Ishikawa (cell line): ENCODE data around the gene TNFAIP3.

ENCODE experiments used
- CEBPB ChIP-seq: IDR thresholded peaks from 2 replicates; pipeline ENCODE4 v1.6.1; 2012
- CREB1 ChIP-seq: IDR thresholded peaks from 2 replicates; pipeline ENCODE4 v1.6.1; 2012; ENCODE audit warnings: low read depth
- EGR1 ChIP-seq: IDR thresholded peaks from 2 replicates; pipeline ENCODE4 v1.6.1; 2012
- EP300 ChIP-seq: IDR thresholded peaks from 2 replicates; pipeline ENCODE4 v1.6.1; 2012; ENCODE audit warnings: borderline replicate concordance
- FOXM1 ChIP-seq: IDR thresholded peaks from 2 replicates; pipeline ENCODE4 v1.6.1; 2012; ENCODE audit warnings: low read depth, borderline replicate concordance
- NFIC ChIP-seq: IDR thresholded peaks from 2 replicates; pipeline ENCODE4 v1.6.1; 2012
- RAD21 ChIP-seq: IDR thresholded peaks from 2 replicates; pipeline ENCODE4 v1.6.1; 2012; ENCODE audit warnings: low read depth
- TAF1 ChIP-seq: IDR thresholded peaks from 2 replicates; pipeline ENCODE4 v1.6.1; 2012; ENCODE audit warnings: low read depth, mild to moderate bottlenecking
- TCF12 ChIP-seq: IDR thresholded peaks from 2 replicates; pipeline ENCODE4 v1.6.1; 2012; ENCODE audit warnings: low read depth
- TEAD4 ChIP-seq: IDR thresholded peaks from 2 replicates; pipeline ENCODE4 v1.6.1; 2012
- YY1 ChIP-seq: IDR thresholded peaks from 2 replicates; pipeline ENCODE4 v1.6.1; 2012; ENCODE audit warnings: low read depth
- ZBTB7A ChIP-seq: IDR thresholded peaks from 2 replicates; pipeline ENCODE4 v1.6.1; 2012; ENCODE audit warnings: low read depth
- TF ChIP-seq, protein P1 (sequence below): IDR thresholded peaks from 2 replicates; pipeline ENCODE4 v1.6.1; 2012
- TF ChIP-seq, protein P2 (sequence below): IDR thresholded peaks from 2 replicates; pipeline ENCODE4 v1.6.1; 2012
- TF ChIP-seq, protein P3 (sequence below): IDR thresholded peaks from 2 replicates; pipeline ENCODE4 v1.6.1; 2012; ENCODE audit warnings: low read depth, mild to moderate bottlenecking

TNFAIP3 gene

DNA sequence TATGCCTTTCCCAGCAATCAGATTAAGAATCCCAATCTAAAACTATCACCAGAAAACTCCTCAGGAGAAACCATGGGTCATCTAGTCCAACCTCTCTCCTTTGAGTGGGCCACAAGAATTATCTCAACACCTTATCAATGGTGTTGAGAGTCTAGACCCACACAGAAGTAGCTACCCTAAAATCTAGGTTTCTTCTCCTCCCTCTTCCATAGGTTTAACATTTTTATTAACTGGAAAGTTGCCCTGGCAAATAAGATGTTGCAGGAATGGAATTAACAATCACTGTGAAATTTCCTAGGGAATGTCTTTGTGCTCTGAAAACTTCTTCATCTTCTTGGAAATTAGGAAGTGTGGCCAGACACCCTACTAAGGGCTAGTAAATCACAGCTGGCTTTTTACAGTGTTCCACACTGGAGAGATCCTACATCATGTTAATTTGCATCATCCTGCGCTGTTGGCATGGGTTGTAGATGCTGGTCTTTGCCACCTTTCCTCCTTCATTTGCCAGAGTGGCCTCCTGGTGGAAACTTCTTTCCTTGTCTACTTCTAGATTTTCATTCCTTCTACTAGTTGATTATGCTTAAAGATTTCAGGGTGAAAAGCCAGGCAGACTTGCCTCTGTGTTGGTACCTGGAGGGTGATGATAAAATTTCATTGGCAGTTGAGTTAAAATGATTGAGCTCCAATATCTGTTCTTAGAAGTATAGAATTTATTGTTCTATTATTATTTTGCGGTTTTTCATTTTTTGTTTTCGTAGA lies 2.7 kb downstream of the TNFAIP3 start:
- TF ChIP-seq TEAD4 (no peak), TCF12 (no peak), RAD21 (no peak), CEBPB (no peak), NFIC (no peak), CREB1 (no peak), TAF1 (no peak), EP300 (no peak), ZBTB7A (no peak), FOXM1 (no peak), YY1 (no peak), EGR1 (no peak)
- TF ChIP-seq, protein P1, sequence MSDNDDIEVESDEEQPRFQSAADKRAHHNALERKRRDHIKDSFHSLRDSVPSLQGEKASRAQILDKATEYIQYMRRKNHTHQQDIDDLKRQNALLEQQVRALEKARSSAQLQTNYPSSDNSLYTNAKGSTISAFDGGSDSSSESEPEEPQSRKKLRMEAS, result no peak
- TF ChIP-seq, protein P2, sequence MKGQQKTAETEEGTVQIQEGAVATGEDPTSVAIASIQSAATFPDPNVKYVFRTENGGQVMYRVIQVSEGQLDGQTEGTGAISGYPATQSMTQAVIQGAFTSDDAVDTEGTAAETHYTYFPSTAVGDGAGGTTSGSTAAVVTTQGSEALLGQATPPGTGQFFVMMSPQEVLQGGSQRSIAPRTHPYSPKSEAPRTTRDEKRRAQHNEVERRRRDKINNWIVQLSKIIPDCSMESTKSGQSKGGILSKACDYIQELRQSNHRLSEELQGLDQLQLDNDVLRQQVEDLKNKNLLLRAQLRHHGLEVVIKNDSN, result no peak
- TF ChIP-seq, protein P3, sequence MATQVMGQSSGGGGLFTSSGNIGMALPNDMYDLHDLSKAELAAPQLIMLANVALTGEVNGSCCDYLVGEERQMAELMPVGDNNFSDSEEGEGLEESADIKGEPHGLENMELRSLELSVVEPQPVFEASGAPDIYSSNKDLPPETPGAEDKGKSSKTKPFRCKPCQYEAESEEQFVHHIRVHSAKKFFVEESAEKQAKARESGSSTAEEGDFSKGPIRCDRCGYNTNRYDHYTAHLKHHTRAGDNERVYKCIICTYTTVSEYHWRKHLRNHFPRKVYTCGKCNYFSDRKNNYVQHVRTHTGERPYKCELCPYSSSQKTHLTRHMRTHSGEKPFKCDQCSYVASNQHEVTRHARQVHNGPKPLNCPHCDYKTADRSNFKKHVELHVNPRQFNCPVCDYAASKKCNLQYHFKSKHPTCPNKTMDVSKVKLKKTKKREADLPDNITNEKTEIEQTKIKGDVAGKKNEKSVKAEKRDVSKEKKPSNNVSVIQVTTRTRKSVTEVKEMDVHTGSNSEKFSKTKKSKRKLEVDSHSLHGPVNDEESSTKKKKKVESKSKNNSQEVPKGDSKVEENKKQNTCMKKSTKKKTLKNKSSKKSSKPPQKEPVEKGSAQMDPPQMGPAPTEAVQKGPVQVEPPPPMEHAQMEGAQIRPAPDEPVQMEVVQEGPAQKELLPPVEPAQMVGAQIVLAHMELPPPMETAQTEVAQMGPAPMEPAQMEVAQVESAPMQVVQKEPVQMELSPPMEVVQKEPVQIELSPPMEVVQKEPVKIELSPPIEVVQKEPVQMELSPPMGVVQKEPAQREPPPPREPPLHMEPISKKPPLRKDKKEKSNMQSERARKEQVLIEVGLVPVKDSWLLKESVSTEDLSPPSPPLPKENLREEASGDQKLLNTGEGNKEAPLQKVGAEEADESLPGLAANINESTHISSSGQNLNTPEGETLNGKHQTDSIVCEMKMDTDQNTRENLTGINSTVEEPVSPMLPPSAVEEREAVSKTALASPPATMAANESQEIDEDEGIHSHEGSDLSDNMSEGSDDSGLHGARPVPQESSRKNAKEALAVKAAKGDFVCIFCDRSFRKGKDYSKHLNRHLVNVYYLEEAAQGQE, result no peak

DNA sequence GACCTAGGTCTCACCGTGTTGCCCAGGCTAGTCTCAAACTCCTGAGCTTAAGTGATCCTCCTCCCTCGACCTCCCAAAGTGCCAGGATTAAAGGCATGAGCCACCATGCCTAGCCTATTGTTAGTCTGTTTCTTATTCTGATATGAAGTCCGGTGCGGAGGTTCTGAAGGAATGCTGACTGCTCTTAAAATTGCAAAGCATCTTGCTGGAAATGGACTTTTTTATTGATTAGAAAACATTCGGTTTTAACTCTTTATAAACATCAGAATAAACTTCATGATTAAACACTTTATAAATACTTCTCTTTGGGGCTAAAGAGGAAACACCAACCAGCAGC lies 3.2 kb downstream of the TNFAIP3 start:
- TF ChIP-seq EP300 (no peak), TEAD4 (no peak), EGR1 (no peak), NFIC (no peak), YY1 (no peak), FOXM1 (no peak), TAF1 (no peak), RAD21 (no peak)
- TF ChIP-seq, protein P1, result no peak
- TF ChIP-seq, protein P2, result no peak

DNA sequence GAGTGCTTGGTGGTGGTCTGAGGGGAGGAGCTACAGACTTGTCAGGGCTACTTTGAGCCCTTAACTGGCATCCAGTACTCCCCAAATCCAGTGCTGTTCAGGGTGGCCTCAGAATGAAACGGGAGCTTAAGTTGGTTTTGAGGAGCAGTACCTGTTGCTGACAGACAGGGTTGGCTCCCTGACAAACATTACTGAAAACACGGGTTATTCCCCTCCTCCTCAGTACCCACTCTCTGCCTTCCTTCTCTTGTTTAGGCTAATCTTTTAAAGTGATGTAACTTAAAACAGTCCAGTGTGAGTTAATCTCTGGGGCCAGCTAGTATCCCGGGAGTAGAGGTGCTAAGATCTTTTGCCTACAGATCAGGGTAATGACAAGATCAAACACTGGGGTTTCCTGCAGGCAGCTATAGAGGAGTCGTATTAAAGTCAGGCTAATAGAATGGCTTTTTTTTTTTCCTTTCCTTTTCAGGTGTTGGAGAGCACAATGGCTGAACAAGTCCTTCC lies 3.7 kb downstream of the TNFAIP3 start:
- TF ChIP-seq ZBTB7A, result no peak
- TF ChIP-seq EP300, result no peak
- TF ChIP-seq CEBPB, result no peak
- no peak for TF ChIP-seq NFIC
- TF ChIP-seq YY1, result no peak
- TF ChIP-seq, protein P1, result no peak
- no peak for TF ChIP-seq CREB1
- TF ChIP-seq RAD21, result no peak
- TF ChIP-seq TAF1, result no peak
- TF ChIP-seq, protein P3, result no peak
- TF ChIP-seq EGR1, result no peak
- TF ChIP-seq, protein P2, result no peak
- TF ChIP-seq FOXM1, result no peak
- TF ChIP-seq TEAD4, result no peak
- no peak for TF ChIP-seq TCF12

DNA sequence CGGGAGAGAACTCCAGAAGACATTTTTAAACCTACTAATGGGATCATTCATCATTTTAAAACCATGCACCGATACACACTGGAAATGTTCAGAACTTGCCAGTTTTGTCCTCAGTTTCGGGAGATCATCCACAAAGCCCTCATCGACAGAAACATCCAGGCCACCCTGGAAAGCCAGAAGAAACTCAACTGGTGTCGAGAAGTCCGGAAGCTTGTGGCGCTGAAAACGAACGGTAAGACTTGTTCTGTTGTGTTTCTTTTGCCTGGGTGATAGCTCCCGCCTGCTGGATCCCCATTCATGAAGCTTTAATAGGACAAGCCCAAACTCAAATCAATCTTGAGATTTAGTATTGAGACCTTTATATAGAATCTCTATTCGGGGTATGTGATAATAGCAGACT lies 4.2 kb downstream of the TNFAIP3 start:
- TF ChIP-seq NFIC (no peak), ZBTB7A (no peak), EGR1 (no peak), CREB1 (no peak), TEAD4 (no peak), EP300 (no peak), FOXM1 (no peak), CEBPB (no peak), TCF12 (no peak)
- TF ChIP-seq, protein P3, result no peak
- TF ChIP-seq, protein P1, result no peak
- TF ChIP-seq, protein P2, result no peak
